CD4-positive, alpha-beta T cell (primary cell): ENCODE data around the gene NPAS4. TPM values are rescaled to one million over a fixed set of nuclear protein-coding genes. Genes with fewer than 3 reads are reported as not detected.
"Not testable (repeated sequence)": the region's sequence is repeated elsewhere in the genome, so short reads cannot be mapped to it uniquely, and the experiment has no call there.

ENCODE experiments used
- ATAC-seq: fragments of 200-7000 bp; cut with Tn5 transposase; one replicate; pipeline ENCODE4 v1.10.0; 2022; ENCODE audit warnings: mild to moderate bottlenecking; ENCODE audit not compliant: poor library complexity
- CTCF ChIA-PET: fragments of 350-600 bp; sonication (Branson Sonifier 250); formaldehyde crosslinking; loops from one replicate; lab custom pipeline; 2021; ENCODE audit warnings: antibody characterized with exemption, inconsistent platforms; lab: Charles Lee
- POLR2A ChIA-PET: fragments of 350-600 bp; sonication (Branson Sonifier 250); formaldehyde crosslinking; loops from one replicate; lab custom pipeline; 2021; ENCODE audit warnings: antibody characterized with exemption, inconsistent platforms; lab: Charles Lee
- DNase-seq, 14 experiments: peaks; one replicate each; pipeline ENCODE4 v3.0.0-alpha.2; 2013 to 2020; ENCODE audit warnings: mixed read lengths in 2 of 14
- H3K27ac ChIP-seq, 2 donors: one replicate each; pipeline versions ENCODE4 v1.5.1 to v1.7.0; 2013; ENCODE audit warnings: low read length in 2 of 2, low read depth in 1 of 2, mild to moderate bottlenecking in 1 of 2
- H3K27me3 ChIP-seq, 2 experiments: 1 replicate in 1 of 2; 2 replicates in 1 of 2; pipeline versions ENCODE4 v1.6.1 to v1.7.0; 2013; ENCODE audit warnings: low read length in 2 of 2, control low read depth in 1 of 2, mild to moderate bottlenecking in 1 of 2, moderate library complexity in 1 of 2; ENCODE audit not compliant: insufficient read depth in 2 of 2, control insufficient read depth in 1 of 2
- H3K36me3 ChIP-seq: one replicate; pipeline ENCODE4 v1.6.1; 2013; ENCODE audit warnings: low read length, control low read depth; ENCODE audit not compliant: insufficient read depth
- H3K4me1 ChIP-seq: one replicate; pipeline ENCODE4 v1.6.1; 2013; ENCODE audit warnings: low read length, control low read depth; ENCODE audit not compliant: insufficient read depth
- H3K4me3 ChIP-seq: one replicate; pipeline ENCODE4 v1.5.1; 2013; ENCODE audit warnings: mild to moderate bottlenecking, low read length, moderate library complexity
- H3K9me3 ChIP-seq, 2 experiments: 1 replicate in 1 of 2; 2 replicates in 1 of 2; pipeline versions ENCODE4 v1.6.1 to v1.7.0; 2013; ENCODE audit warnings: low read length in 2 of 2, mild to moderate bottlenecking in 2 of 2, control low read depth in 1 of 2, moderate library complexity in 1 of 2; ENCODE audit not compliant: control insufficient read depth in 1 of 2, insufficient read depth in 1 of 2
- H3K27ac Mint-ChIP-seq: one replicate; pipeline ENCODE4 v1.8.0; 2020; ENCODE audit warnings: mixed read lengths
- H3K27me3 Mint-ChIP-seq: one replicate; pipeline ENCODE4 v1.8.0; 2021; ENCODE audit warnings: mixed read lengths
- H3K36me3 Mint-ChIP-seq: one replicate; pipeline ENCODE4 v1.8.0; 2021; ENCODE audit warnings: low read depth, mixed read lengths
- H3K4me1 Mint-ChIP-seq: one replicate; pipeline ENCODE4 v1.8.0; 2021; ENCODE audit warnings: low read depth, mixed read lengths
- H3K4me3 Mint-ChIP-seq: one replicate; pipeline ENCODE4 v1.8.0; 2020; ENCODE audit warnings: mild to moderate bottlenecking, mixed read lengths
- H3K9me3 Mint-ChIP-seq: one replicate; pipeline ENCODE4 v1.8.0; 2020; ENCODE audit warnings: mixed read lengths
- CTCF ChIP-seq: fragments of 200-600 bp; IDR thresholded peaks from one replicate; pipeline ENCODE4 v1.8.0; 2022; ENCODE audit warnings: antibody characterized with exemption, mild to moderate bottlenecking
- intact Hi-C, 2 experiments: fragments of 100-400 bp; cut with DNase I in 1 of 2; cut with micrococcal nuclease in 1 of 2; formaldehyde crosslinking; loops; one replicate each; pipeline versions ENCODE4 v1.15.1 to v1.9.0; 2023 to 2025; cut with DNase I, micrococcal nuclease
- total RNA-seq, 174 experiments: library from RNA in 2 of 174; stranded (reverse) in 2 of 174; gene quantifications; one replicate each; pipeline ENCODE4 v1.2.3 and lab custom pipeline; 2021 to 2026

Gene NPAS4
- total RNA-seq, 2 experiments from 2014 or later: not detected

- intact Hi-C loops: no loop called here
- H3K27ac ChIP-seq: no peak overlapping the region
- TF ChIP-seq CTCF: no peak
- peaks cover 42% of the 10 kb centered on the region for H3K36me3 Mint-ChIP-seq
- CTCF ChIA-PET: no interaction called here
- H3K4me1 ChIP-seq: no peaks in the 10 kb centered on the region
- H3K9me3 Mint-ChIP-seq: no peaks in the 10 kb centered on the region
- H3K27me3 ChIP-seq: no peaks in the 10 kb centered on the region
- no peaks in the 10 kb centered on the region for H3K9me3 ChIP-seq
- no peak overlapping the region for H3K27ac Mint-ChIP-seq
- DNase-seq (no peak), ATAC-seq (no peak)
- peaks cover 5% of the 10 kb centered on the region for H3K4me1 Mint-ChIP-seq
- POLR2A ChIA-PET: no interaction called here
- no peak overlapping the region for H3K4me3 ChIP-seq
- no peak overlapping the region for H3K4me3 Mint-ChIP-seq
- peaks cover 26% of the 10 kb centered on the region for H3K36me3 ChIP-seq
- H3K27me3 Mint-ChIP-seq: no peaks in the 10 kb centered on the region
These were observed 11.8 kb downstream of the NPAS4 start for GRCh38 chr11:66432597-66432996.

GRCh38 chr11:66437979-66438503 lies 17.2 kb downstream of the NPAS4 start:
- Mint-ChIP-seq H3K27ac (peak overlapping the region; percentile 87), H3K4me1 (peaks cover 13% of the 10 kb centered on the region), H3K36me3 (peaks cover 42% of the 10 kb centered on the region), H3K27me3 (peaks cover 3% of the 10 kb centered on the region), H3K4me3 (peak overlapping the region; percentile 94), H3K9me3 (no peaks in the 10 kb centered on the region)
- intact Hi-C loops: loop anchor here (1.0 to 2.0 kb wide), 4 partner anchors 29 to 73 kb away; partner anchors contain the start of genes PELI3 (in 2 of the 2) and BBS1 (in 1 of the 2)
- DNase-seq (no peak), ATAC-seq (no peak)
- Histone ChIP-seq H3K4me1 (peaks cover 11% of the 10 kb centered on the region), H3K27ac (peak overlapping the region; percentile 67 to 89), H3K9me3 (peaks cover under 1 to 3% of the 10 kb centered on the region in 2 experiments), H3K27me3 (no peaks in the 10 kb centered on the region), H3K4me3 (peak overlapping the region; percentile 70), H3K36me3 (peaks cover 26% of the 10 kb centered on the region)
- ChIA-PET POLR2A (interaction anchor here (0.8 to 2.3 kb wide), 17 partner anchors 9 to 990 kb away, joined by 3 to 35 read pairs (median 8); partner anchors contain the start of genes ACTN3, DPP3, PELI3 and RBM14), CTCF (interaction anchor here (0.8 to 2.5 kb wide), 18 partner anchors 9 to 1626 kb away, joined by 3 to 27 read pairs (median 9); partner anchors contain the start of genes BBS1, DPP3, NPAS4 and PELI3)
- TF ChIP-seq CTCF: no peak

- DNase-seq (peak; percentile 78 to 95 (median 86)), ATAC-seq (peak; percentile 99)
- Histone ChIP-seq H3K9me3 (peaks cover 6 to 11% of the 10 kb centered on the region in 2 experiments), H3K36me3 (peaks cover 24% of the 10 kb centered on the region), H3K4me1 (peaks cover 11% of the 10 kb centered on the region), H3K4me3 (peak within 1 kb of the TSS; percentile 70), H3K27ac (peak within 1 kb of the TSS; percentile 67 to 89), H3K27me3 (no peaks in the 10 kb centered on the region)
- H3K27me3 Mint-ChIP-seq: peaks cover 3% of the 10 kb centered on the region
- peak within 1 kb of the TSS; percentile 87 for H3K27ac Mint-ChIP-seq
- peak within 1 kb of the TSS; percentile 94 for H3K4me3 Mint-ChIP-seq
- peaks cover 13% of the 10 kb centered on the region for H3K4me1 Mint-ChIP-seq
- ChIA-PET CTCF (interaction anchor here (0.5 to 2.5 kb wide), 40 partner anchors 8 to 1626 kb away, joined by 3 to 27 read pairs (median 3); partner anchors contain the start of genes ACTN3, BBS1, BRMS1 and DPP3), POLR2A (interaction anchor here (0.6 to 2.3 kb wide), 23 partner anchors 9 to 989 kb away, joined by 3 to 35 read pairs (median 4); partner anchors contain the start of genes ACTN3, BBS1, BRMS1 and DPP3)
- peaks cover 38% of the 10 kb centered on the region for H3K36me3 Mint-ChIP-seq
- intact Hi-C loops: loop anchor here (1.0 to 2.0 kb wide), 4 partner anchors 28 to 72 kb away; partner anchors contain the start of genes PELI3 (in 2 of the 2) and BBS1 (in 1 of the 2)
- peak; percentile 69 for TF ChIP-seq CTCF
- H3K9me3 Mint-ChIP-seq: no peaks in the 10 kb centered on the region
These were observed 17.9 kb downstream of the NPAS4 start, which contains the start of gene MRPL11 for GRCh38 chr11:66438504-66439466. MRPL11 (minus strand) TSS chr11:66438848; CDS start chr11:66438754, 94 bp downstream.

- ATAC-seq, H3K27ac Mint-ChIP-seq, H3K27me3 ChIP-seq, DNase-seq, H3K4me3 ChIP-seq, H3K27me3 Mint-ChIP-seq, H3K27ac ChIP-seq, intact Hi-C loops, H3K4me3 Mint-ChIP-seq, H3K9me3 Mint-ChIP-seq: not testable (repeated sequence)
- H3K36me3 ChIP-seq: peaks cover 18% of the 10 kb centered on the region
- CTCF ChIA-PET: interaction anchor here (2.5 kb wide), 1 partner anchor 25 kb away, joined by 25 read pairs; the partner anchor contains the start of gene PELI3
- H3K9me3 ChIP-seq: peaks cover 6 to 11% of the 10 kb centered on the region in 2 experiments
- H3K36me3 Mint-ChIP-seq: peaks cover 32% of the 10 kb centered on the region
- H3K4me1 Mint-ChIP-seq: peaks cover 13% of the 10 kb centered on the region
- POLR2A ChIA-PET: interaction anchor here (2.3 kb wide), 1 partner anchor 26 kb away, joined by 35 read pairs; the partner anchor contains the start of gene PELI3
- H3K4me1 ChIP-seq: peaks cover 11% of the 10 kb centered on the region
These were observed 19.5 kb downstream of the NPAS4 start for GRCh38 chr11:66440101-66440939.
